ENCODE data around the gene MRPL3. TPM values are rescaled to one million over a fixed set of nuclear protein-coding genes. Genes with fewer than 3 reads are reported as not detected.

MRPL3 gene
- total and polyA plus RNA-seq, 10 of the 15 experiments (the other 5 are each of a cell fraction or from before 2014, with no cell fraction given): 91.6 to 307 (median 198) TPM

GRCh38 chr3:131447349-131447748, 55.4 kb downstream of the MRPL3 start:
- H3K4me1 ChIP-seq (ENCODE audit: control insufficient read depth, insufficient read depth, low read length): no peaks in the 10 kb centered on the region
- no peak for ATAC-seq
- H3K9ac ChIP-seq (ENCODE audit: control insufficient read depth, insufficient read depth, low read length): no peak overlapping the region
- in situ Hi-C loops (cut with MboI) (no loop called here), intact Hi-C loops (cut with micrococcal nuclease; ENCODE audit: unreplicated experiment) (no loop called here)
- no peaks in the 10 kb centered on the region for H3K36me3 ChIP-seq (ENCODE audit: control insufficient read depth in 2 of 2, insufficient read depth in 2 of 2, low read length in 1 of 2)
- DNase-seq (ENCODE audit: low read depth, low spot score): no peak
- H3K27me3 ChIP-seq (replicated peaks in 1 of 2; ENCODE audit: control insufficient read depth in 2 of 2, insufficient read depth in 2 of 2, low read length in 1 of 2): no peaks in the 10 kb centered on the region
- no peaks in the 10 kb centered on the region for H4K20me1 ChIP-seq (ENCODE audit: control insufficient read depth, insufficient read depth)
- POLR2A ChIA-PET: no interaction called here
- FAIRE-seq: no peak
- BruUV-seq (replicated peaks): no TSS peak
- SMC1A ChIA-PET (ENCODE audit: uncharacterized antibody, unreplicated experiment): interaction anchor here (1.5 kb wide), 1 partner anchor 10 kb away, joined by 4 read pairs; no protein-coding TSS in a partner anchor
- no peak overlapping the region for H3K4me3 ChIP-seq
- no peak overlapping the region for H3K4me2 ChIP-seq (ENCODE audit: control insufficient read depth, insufficient read depth)
- H3K9me3 ChIP-seq (replicated peaks; ENCODE audit: control insufficient read depth, insufficient read depth, low read length): no peaks in the 10 kb centered on the region
- H3K79me2 ChIP-seq (ENCODE audit: control insufficient read depth, insufficient read depth, low read length): no peaks in the 10 kb centered on the region
- TF ChIP-seq SRF (IDR thresholded peaks at IDR 0.05; ENCODE audit: low read depth in 2 of 2, low read length in 2 of 2): no peak
- TF ChIP-seq, protein P1, sequence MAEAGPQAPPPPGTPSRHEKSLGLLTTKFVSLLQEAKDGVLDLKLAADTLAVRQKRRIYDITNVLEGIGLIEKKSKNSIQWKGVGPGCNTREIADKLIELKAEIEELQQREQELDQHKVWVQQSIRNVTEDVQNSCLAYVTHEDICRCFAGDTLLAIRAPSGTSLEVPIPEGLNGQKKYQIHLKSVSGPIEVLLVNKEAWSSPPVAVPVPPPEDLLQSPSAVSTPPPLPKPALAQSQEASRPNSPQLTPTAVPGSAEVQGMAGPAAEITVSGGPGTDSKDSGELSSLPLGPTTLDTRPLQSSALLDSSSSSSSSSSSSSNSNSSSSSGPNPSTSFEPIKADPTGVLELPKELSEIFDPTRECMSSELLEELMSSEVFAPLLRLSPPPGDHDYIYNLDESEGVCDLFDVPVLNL (IDR thresholded peaks at IDR 0.05; ENCODE audit: low read depth, low read length): no peak
- TF ChIP-seq ZNF687 (IDR thresholded peaks at IDR 0.05): no peak
- no peak for TF ChIP-seq ZNF207 (IDR thresholded peaks at IDR 0.05; ENCODE audit: borderline replicate concordance)
- TF ChIP-seq BCL11A (IDR thresholded peaks at IDR 0.05; ENCODE audit: low read depth, low read length): no peak
- TF ChIP-seq FOS (IDR thresholded peaks at IDR 0.05; ENCODE audit: borderline replicate concordance, extremely low read depth, insufficient read length): no peak
- TF ChIP-seq RFX5 (IDR thresholded peaks at IDR 0.05; ENCODE audit: low read depth, low read length): no peak
- no peak for TF ChIP-seq ZSCAN29 (IDR thresholded peaks at IDR 0.05)
- no peak for TF ChIP-seq CBX5 (IDR thresholded peaks at IDR 0.05; ENCODE audit: low read depth)
- H3K27ac ChIP-seq (ENCODE audit: control insufficient read depth, insufficient read depth): no peak overlapping the region
- H2AFZ ChIP-seq (ENCODE audit: control insufficient read depth, low read depth, low read length): no peak overlapping the region
- CTCF ChIA-PET: interaction anchor here (0.6 kb wide), 1 partner anchor 411 kb away, joined by 3 read pairs; no protein-coding TSS in a partner anchor
- RAD21 ChIA-PET (ENCODE audit: unreplicated experiment): no interaction called here
- 93% methylated on average over 2 of the region's 2 CpGs for WGBS (ENCODE audit: insufficient coverage, insufficient replicate concordance, low lambda C conversion rate, missing lambda C conversion rate)

All from GM12878 (cell line).